GM13976 (cell line): ENCODE data around the gene PAQR9.

Source experiments
- DNase-seq: peaks from one replicate; pipeline ENCODE4 v3.0.0; 2012; ENCODE audit warnings: low spot score
- in situ Hi-C: fragments of 300-500 bp; cut with MboI; formaldehyde crosslinking; loops from one replicate; pipeline ENCODE4 v1.12.0; 2022; ENCODE audit warnings: low sequenced_read_pairs, mixed read lengths, inconsistent platforms; ENCODE audit not compliant: unreplicated experiment
- TF ChIP-seq, protein P1 (sequence below): IDR thresholded peaks from 2 replicates; pipeline ENCODE4 v1.5.1; 2012; ENCODE audit warnings: borderline replicate concordance, mild to moderate bottlenecking; ENCODE audit not compliant: insufficient read depth; ENCODE audit errors: extremely low read depth, missing control alignments, control extremely low read depth

Gene PAQR9

DNA sequence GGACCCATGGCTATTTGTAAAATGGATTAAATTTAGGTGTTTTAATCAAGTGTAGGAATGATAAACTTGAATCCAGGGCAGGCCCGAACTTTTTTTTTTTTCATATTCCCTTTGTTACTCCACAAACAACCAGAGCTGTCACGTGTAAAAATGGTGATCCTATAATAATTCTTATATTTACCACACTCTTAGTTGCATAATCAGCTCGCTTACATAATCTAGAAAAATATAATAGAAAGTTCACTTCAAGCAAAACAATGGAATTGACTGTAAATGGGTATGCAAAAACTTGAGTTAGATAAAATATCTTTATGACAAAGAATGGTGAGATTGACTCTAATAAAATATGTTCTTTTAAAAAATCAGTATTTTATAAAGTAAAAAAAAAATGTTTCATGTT lies 2.1 kb upstream of the PAQR9 start:
- TF ChIP-seq, protein P1, sequence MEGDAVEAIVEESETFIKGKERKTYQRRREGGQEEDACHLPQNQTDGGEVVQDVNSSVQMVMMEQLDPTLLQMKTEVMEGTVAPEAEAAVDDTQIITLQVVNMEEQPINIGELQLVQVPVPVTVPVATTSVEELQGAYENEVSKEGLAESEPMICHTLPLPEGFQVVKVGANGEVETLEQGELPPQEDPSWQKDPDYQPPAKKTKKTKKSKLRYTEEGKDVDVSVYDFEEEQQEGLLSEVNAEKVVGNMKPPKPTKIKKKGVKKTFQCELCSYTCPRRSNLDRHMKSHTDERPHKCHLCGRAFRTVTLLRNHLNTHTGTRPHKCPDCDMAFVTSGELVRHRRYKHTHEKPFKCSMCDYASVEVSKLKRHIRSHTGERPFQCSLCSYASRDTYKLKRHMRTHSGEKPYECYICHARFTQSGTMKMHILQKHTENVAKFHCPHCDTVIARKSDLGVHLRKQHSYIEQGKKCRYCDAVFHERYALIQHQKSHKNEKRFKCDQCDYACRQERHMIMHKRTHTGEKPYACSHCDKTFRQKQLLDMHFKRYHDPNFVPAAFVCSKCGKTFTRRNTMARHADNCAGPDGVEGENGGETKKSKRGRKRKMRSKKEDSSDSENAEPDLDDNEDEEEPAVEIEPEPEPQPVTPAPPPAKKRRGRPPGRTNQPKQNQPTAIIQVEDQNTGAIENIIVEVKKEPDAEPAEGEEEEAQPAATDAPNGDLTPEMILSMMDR, result no peak
- DNase-seq, result no peak
- in situ Hi-C loops, result no loop called here

DNA sequence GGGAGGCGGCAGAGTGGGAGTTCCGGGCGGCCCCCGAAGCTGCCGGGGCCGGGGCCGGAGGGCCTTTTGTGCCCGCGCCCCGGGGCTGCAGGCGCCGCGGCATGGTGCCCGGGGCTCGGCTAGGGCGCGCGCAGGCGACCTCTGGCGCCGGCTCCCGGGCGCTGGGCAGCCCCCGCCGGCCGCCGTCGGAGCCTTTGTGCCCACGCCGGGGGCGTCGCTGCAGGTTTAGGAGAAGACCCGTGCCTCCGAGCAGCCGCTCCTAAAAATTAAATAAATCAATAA lies 299 bp downstream of the PAQR9 start:
- TF ChIP-seq, protein P1, result no peak
- in situ Hi-C loops, result no loop called here
- no peak for DNase-seq

DNA sequence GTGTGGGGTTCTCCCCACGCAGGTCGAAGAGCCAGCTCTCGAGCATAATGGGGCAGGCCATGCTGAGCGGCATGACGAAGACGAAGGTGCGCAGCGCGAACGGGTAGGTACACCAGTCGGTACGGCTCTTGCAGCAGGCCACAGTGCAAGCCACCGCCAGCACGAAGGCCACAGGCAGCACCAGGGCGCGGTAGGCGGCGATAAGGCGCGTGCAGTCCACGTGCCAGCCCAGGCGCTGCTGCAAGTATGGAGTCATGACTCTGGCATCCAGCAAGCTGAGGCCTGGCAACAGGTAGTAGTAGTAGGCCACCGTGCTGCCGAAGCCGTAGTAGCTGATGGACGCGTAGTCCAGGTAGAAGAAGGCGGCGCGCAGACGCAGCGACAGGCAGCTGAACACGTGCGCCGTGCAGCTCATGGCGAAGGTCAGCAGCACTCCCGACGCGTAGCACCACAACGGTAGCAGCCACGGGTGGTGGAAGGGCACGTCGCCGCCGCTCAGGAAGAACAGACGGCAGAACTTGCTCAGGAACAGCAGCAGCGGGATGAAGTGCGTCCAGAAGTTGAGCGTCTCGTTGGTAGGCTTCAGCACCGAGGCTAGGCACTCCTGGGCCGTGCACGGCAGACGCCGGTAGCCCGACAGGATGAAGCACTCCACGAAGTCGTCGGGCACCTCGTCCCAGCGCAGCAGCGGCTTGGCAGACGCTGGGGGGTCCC lies 797 bp downstream of the PAQR9 start:
- in situ Hi-C loops, result no loop called here
- TF ChIP-seq, protein P1, result no peak
- DNase-seq, result no peak

DNA sequence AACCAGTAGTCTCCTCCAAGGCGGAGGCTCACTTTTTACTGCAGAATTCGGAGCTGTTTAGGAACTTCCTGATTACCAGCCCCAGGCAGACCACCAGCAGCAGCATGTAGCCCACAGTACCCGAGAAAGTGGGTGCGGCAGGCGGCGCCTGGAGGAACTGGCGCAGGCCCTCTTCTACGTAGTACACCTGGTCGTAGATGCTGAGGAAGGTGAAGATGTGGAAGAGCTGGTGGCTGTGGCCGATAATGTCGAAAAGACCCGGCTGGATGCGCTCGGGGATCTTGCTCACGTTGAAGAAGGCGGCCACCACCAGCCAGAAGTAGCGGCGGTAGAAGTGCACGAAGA lies 1.3 kb downstream of the PAQR9 start:
- DNase-seq, result no peak
- TF ChIP-seq, protein P1, result no peak
- in situ Hi-C loops, result no loop called here

DNA sequence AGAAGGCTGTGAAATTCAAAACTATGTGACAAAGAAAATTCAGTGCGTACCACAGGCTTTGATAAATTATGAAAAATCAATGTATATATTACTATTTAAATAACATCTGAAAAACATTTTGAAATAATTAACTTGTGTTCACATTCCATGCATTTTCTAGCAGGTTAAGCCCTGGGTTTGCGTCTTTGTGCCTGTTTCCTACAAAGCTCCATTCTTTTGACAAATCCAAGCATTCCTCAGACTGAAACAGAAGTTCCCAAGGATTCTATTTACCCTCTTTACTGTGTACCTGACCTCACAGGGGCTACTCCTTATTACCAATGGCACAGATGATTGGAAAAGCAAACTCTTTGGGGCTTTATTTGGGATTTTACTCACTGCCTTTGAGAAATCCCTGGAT lies 1.9 kb downstream of the PAQR9 start:
- in situ Hi-C loops, result no loop called here
- no peak for DNase-seq
- TF ChIP-seq, protein P1, result no peak

DNA sequence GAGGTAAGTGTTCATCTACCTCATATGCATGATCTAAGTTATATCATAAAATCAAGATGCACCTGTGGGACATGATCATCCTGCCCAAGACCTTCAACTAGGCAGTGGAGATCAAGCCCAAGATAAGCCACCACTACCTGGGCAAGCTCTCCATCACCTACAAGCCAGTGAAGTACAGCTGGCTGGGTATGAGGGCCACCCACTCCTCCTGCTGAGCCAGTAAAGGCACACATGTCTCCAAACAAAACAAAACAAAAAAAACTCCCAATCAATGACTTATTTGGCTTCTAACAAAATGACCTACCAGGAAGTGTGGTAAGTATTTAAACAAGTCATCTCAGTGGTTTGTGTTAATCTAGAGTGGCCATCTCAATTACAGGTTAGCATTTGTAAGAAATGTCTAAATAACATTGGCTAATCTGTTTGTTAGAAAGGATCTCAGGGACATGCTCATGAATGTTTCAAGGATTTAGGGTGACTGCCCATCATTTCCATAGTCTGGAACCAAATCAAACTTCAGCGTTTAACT lies 3.1 kb downstream of the PAQR9 start:
- no peak for DNase-seq
- TF ChIP-seq, protein P1, result no peak
- in situ Hi-C loops, result no loop called here
